Urothelium cell line (cell line): Measurements from ENCODE around the gene TRPM1.
A peak's percentile ranks its signal among the peaks of the same experiment; 100 is the strongest.
"Not testable (repeated sequence)": the region's sequence is repeated elsewhere in the genome, so short reads cannot be mapped to it uniquely, and the experiment has no call there.

ENCODE experiments used
- DNase-seq: peaks from one replicate; pipeline ENCODE4 v3.0.0; 2011; ENCODE audit warnings: low spot score, mixed read lengths
- FAIRE-seq: peaks from 2 replicates; lab custom pipeline; 2011; peaks lifted over from hg19 to GRCh38; lab: Jason Lieb, UNC

TRPM1 gene

DNA sequence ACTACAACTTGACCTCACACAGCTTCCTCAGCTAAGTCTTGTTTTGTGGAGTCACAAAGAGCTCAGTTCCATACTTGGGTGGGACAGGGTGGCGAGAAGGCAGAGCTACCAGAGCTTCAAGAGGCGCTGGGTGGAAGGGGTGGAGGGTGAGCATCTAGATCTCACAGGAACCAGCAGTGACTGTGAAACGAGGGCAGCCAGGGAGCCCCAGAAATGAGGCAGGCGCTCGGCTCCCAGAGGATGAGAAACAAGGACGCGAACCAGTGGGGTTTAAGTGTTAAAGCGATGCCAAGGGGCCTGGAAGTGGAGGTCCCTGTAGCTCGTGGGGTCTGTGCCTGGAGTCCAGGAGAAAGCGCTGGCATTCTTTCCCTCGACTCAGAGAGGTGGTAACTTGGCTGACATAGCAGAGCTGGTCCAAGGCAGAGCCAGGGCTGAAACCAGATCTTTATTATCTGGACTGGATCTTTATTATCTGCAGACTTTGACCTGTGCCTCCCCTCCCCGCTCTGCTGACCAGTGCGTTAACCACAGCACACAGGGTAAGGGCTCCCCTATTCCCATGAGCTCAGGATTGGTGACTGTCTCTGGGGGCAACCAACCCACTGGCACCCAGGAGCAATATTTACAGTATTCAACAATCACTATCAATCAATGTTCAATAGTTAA is 26.2 kb upstream of the TRPM1 start:
- FAIRE-seq (no peak), DNase-seq (no peak)

DNA sequence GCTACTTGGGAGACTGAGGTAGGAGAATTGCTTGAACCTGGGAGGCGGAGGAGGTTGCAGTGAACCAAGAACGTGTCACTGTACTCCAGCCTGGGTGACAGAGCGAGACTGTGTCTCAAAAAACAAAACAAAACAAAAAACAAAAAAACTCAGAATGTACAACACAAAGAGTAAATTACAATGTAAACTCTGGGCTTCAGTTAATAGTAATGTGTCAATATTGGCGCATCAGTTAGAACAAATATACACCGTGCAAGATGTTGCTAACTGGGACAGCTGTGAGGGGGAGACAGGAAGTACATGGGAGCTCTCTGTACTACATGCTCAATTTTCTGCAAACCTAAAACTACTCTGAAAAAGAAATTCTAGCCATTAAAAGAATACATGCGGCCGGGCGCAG is 23.5 kb upstream of the TRPM1 start:
- no peak for DNase-seq
- FAIRE-seq: no peak

DNA sequence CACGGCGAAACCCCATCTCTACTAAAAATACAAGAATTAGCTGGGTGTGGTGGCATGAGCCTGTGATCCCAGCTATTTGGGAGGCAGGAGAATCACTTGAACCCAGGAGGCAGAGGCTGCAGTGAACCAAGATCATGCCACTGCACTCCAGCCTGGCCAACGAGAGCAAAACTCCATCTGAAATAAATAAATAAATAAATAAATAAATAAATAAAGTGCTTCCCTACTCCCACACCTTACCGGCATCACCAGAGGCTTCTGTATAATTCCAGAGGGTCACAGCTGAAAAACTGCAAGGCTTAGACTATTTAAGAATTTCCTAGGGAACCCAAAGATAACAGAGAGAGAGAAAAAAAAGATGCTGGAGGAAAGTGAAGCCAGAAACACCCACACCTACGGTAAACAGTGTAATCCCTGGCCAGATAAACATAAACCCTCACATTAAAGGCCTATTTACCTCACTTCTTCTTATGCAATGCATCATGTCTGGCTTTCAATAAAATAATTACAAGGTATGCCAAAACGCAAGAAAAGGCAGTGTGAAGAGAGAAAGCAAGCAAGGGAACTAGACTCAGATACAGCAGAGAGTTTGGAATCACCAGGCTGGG is 15.0 kb upstream of the TRPM1 start:
- DNase-seq (no peak), FAIRE-seq (no peak)

DNA sequence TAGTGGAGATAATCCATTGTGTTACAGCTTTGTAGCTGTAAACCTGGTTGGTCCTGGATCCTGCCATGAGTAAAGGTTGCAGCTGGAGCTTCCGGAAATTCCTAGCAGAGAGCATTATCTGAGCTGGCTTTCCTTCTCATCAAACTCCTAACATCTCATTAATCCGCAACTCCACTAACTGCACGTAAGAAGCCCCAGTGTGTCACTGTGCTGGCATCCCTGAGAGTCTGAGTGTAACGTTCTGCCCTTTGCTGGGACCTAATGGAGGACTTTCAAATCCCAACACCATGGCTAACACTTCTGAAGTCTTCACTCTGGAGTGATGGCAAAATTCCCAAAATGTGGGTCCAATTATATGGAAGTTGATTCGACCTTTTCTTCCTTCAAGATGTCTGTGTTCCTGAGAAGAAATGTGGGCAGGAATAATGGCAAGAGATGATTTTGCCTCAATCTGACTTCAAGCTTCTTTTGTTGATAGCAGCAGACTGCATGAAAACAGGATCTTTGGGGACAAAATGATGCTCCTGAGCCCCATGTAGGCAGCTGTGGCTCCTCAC is 9.6 kb upstream of the TRPM1 start:
- FAIRE-seq: no peak
- DNase-seq: no peak

DNA sequence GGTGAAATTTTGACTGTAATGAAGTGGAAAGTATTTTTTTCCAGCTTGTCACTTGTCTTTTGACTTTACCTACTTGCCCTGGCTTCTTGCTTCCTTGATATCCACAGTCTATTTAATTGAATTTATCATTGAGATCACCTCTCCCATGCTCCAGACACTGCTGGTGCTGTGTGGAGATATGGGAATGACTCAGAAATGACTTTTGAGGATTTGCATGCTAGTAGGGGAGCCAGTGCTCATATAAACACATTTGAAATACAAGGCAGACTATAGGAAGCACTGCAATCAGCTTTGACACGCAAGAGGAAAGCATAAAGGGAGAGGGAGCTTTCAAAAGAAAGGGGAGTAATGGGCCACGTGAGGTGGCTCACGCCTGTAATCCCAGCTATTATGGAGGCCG is 7.3 kb upstream of the TRPM1 start:
- FAIRE-seq: no peak
- no peak for DNase-seq

DNA sequence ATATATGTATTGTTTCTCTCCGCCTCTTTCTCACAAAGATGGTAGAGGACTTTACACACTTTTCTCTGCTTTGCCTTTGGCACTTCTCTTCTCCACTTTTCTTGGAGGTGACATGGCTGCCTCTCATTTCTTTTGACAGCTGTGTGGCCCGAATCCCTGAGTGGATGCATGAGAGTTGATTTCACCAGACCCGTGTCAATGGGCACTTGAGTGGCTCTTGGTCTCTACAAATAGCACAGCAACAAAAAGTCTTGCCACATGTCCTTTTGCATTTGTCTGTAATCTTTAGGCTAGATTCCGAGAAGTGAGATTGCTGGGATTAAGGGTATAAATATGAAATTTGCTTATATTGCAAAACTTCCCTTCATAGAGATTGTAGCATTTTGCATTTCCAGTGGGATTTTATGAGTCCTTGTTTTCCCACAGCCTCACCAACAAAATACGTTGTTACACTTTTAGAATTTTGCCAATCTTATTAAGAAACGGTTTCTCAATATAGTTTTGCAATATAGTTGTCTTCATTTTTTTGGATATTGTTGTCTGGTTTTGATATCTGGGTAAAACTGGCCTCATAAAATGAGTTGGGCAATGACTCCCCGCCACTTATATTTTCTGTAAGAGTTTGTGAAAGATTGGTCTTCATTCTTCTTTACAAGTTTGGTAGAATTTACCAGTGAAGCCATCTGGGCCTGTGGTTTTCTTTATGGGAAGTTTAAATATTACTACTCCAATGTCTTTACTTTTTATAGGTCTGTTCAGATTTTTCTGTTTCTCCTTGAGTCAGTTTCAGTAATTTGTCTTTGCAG is 5.2 kb upstream of the TRPM1 start:
- DNase-seq: no peak
- no peak for FAIRE-seq

DNA sequence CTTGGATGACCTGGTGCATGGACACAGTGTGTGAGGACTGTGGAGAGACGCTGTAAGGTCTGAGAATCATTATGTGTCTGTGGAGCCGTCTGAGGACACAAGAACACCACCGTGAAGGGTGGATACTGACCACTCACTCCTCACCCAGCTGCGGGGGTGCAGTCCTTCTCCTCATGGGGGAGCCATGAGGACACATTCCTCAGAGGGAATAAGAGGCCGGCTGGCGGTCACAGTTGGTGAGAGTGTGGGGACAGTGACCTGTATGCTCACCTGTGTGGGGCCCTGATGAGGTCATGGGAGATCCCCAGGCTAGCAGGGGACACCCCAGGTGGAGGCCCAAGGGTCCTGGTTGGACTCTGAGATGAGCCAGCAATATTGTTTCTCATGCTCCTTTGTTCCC is 2.5 kb upstream of the TRPM1 start:
- no peak for FAIRE-seq

DNA sequence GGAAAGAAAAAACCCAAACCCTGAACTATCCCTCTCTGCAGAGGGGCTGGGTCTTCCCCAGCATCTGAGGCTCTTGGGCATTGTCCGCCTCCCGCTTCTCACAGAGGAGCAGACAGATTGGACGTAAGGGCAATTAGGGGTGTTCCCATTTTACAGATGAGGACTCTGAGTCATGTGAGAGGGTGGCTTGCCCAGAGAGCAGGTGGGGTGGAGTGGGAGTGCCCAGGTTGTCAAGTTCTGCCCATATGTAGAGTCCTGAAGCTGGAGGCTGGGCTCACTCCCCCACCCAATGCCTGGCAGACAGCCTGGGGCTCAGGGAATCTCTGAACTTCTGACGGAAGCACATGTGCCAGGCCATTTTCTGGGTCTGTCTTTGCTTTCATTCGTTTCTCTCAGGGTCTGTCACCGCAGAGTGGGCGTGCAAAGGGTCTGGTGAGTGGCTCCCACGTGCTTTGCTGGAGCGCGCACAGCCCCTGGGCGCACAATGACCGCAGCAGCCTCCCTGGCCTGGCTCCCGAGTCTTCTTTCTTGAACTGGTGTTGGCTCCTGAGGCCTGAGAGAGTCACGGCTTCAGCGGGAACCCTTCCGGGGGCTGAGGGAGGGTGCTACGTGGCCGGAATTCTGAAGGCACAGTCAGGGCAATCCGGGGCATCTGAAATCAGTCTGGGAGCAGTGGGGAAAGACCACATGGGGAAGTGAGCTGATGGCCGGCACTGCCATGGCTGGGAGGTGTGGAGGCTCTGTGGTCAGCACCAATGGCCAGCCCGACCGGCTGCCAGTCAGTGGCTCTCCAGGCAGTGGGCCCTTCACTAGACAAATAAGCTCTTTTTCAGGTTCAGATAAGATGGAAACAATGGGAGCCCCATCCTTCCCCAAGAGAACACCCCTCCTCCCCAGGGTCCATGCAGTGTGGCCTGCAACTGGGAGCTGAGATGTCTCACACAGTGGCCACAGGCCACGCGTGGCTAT is 1.1 kb upstream of the TRPM1 start:
- no peak for DNase-seq
- no peak for FAIRE-seq

More for the DNA sequence above, 2.5 kb upstream of the TRPM1 start:
- no peak for DNase-seq

DNA sequence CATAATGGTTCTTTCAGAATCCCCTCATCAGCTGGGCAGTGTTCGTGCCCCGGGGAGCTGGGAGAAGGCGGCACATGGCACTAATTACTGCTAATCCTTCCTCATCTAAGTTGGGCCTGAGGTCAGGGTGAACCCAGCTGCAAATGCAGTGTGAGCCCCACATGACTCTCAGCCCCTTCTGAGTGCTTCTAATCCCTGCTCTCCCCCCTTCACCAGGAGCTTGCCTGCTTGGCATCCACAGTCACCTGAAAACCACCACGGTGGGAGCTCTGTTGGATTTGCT is 455 bp upstream of the TRPM1 start:
- FAIRE-seq (no peak), DNase-seq (no peak)

DNA sequence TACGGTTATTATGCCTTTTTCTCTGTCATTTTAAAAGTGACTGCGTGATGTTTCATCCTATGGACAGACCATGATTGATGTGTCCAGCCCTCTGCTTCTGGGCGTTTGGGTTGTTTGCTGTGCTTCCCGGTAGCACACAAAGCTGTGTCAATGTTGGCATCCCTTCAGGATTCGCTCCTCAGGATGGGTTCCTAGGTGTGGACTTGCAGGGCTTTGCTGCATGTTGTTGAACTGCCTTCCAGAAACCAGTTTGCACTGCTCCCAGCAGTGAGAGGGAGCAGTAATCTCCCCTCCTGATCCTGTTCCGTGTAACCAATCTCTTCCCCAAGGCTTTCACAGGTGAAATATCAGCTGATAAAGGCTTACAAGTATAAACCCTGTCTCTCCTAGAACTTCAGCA is 787 bp downstream of the TRPM1 start:
- DNase-seq (no peak), FAIRE-seq (no peak)

DNA sequence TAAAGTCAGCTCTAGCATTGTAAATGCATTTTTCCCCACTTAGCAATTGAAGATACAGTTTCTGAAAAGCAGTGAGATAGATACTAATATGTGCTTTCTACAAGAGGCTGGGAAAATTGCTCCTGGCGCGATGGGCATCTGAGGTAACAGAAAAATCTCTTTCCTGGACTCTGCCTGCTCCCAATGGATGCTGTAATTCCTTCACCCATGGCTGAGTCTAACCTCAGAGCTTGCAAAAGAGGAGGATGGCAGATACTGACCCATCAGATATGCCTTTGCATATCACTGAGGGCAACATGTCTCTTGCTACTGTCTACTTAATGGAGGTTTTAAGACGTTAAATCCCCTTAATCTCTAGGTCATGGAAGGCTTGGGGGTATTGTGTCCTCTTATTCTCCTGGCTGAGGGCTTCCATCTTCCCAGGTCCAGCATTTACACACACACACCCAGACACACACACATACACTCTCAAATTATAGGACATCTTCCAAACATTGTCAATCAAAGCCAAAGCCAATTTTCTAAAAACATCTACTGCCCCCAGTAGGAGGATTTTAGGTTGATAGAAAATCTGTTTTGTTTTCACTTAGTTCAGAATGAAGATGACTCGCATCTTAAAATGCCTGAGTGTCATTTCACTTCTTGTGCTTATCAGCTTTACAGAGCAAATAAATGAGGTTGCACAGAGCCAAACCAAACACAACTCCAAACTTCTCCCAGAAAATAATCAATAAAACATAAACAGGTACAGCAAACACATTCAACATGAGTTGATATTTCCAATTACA is 2.4 kb downstream of the TRPM1 start:
- DNase-seq (no peak), FAIRE-seq (no peak)

DNA sequence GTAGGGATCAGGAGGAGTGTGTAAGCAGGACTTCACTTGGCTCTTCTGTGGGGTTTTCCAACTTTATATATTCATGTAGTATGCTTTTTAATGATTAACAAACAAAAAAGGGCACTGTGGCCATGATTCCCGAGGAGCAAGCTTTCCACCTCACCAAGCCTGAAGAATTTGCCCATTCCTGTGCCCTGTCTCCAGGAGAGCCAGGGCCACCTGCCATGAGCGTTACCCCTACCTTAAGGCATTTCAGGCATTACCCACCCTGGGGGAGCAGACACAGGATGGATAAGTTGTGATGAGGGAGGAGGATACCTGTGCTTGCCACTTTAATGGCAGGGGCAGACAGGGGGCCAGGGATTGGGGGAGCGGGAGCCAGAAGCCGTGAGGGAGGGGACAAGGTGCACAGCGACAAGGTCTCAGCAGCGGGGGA is 3.0 kb downstream of the TRPM1 start:
- FAIRE-seq: no peak
- no peak for DNase-seq

DNA sequence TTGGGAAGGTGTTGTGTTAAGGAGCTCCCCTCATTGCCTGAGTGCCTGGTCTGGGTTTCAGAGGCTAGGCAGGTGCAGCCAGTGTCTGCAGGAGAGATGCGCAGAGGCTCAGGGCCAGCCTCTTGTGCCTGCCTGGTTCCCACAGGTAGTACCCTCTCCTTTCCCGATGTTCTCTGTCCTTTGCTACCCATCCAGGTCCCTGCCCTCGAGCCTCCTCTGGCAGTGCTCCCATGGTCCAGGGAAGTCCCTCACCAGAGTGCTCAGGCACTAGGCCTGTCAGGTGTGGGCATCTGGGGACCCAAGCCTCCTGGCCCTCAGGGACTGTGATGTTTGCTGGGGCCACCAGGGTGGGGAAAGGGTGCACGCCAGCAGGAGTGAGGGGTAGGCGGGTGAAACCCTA is 5.0 kb downstream of the TRPM1 start:
- DNase-seq (no peak), FAIRE-seq (no peak)

DNA sequence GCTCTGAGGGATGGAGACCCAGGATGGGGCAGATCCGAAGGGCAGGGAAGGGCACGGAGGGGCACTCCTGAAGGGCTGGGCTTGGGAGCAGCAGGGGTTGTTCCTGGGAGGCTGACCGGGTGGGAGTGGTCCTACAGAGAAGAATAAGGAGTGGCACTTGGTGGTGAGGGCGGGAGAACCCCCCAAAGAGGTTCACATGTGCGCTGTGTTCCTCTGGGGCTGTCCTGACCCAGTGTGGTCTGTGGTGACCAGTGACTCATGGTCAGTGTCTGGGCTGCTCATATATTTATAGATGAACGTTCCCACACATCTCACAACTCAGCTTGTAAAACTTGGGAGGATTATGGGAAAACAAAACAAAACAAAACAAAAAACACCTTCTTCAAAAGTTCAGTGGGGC is 10.0 kb downstream of the TRPM1 start:
- FAIRE-seq: no peak
- DNase-seq: peak; percentile 39

DNA sequence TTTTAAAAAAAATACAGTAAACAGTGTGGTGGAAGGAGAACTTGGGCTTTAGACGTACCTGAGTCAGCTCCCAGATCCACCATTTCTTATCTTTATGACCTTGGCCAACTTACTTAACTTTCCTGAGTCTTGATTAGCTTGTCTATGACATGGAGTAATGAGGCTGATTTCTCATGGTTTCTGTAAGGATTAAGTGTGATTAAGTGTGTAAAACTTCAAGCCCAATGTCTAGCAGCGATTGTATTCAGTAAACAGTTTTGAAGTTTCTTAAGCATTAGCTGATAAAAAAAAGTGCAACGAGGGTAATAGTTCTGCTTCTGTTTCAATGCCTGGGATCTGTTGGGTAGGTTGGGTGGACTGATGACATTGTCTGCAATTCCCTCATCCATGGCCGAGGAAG is 10.8 kb downstream of the TRPM1 start:
- no peak for FAIRE-seq
- no peak for DNase-seq

DNA sequence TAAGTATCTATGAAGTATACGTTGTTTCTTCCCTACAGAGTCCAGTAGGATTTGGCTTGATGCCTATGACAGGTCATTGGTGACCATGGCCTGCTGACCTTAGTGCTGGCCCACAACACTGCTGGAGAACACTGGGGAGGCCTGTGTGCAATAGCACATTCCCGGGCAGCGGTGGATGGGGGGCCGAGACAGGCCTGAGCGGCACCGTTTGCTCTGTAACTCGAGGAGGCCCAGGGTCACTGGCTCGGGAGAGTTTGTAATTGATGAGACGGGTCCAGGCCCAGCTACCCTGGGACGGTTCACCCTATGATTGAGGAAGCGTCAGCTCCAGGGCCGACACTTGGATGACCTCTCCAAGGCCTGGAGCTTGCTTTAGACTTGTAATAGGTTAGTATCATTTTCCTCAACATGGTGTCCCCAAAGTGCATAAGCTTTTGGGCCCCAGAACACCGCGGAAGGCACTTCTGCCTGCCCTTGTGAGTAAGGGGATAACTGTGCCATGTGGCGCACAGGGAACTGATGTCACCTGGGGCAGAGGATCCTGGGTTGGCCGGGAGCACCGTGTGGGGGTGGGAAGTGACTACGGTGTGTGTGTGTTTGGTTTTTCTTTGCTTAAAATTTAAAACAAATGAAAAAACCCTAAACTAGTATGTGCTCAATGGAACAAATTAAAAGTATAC is 12.0 kb downstream of the TRPM1 start:
- FAIRE-seq (no peak), DNase-seq (no peak)

DNA sequence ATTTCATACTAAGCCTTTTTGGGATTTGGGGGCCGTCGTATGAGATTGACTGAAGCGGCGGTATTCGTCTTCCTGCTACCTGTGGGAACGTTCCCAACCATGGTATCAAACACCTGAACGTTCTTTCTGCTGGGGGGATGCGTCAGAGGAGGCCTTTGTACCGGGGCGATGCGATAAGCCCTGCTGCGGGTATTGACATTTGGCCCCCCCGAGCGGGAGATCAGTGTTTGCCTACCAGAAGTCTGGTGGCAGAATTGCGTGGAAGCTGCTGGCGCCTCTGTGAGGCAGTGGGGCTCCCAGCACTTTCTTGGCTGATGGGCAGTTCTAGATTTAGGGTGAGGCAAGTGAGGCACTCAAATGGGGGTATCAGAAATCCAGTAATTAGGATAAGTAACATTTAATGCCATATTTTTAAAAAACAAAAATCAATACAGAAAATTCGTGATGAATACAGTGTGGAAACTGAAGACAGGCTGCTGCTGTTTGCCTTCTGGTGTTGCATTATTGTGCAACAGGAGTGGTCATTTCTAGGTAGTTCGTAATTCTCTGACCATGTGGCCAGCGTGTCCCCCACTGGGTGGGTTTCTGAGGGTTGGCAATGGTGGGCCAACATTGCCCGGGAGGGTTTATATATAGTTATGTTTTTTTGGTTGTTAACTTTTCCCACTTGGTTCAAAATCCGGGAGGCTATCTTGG is 12.7 kb downstream of the TRPM1 start:
- FAIRE-seq: no peak
- no peak for DNase-seq

DNA sequence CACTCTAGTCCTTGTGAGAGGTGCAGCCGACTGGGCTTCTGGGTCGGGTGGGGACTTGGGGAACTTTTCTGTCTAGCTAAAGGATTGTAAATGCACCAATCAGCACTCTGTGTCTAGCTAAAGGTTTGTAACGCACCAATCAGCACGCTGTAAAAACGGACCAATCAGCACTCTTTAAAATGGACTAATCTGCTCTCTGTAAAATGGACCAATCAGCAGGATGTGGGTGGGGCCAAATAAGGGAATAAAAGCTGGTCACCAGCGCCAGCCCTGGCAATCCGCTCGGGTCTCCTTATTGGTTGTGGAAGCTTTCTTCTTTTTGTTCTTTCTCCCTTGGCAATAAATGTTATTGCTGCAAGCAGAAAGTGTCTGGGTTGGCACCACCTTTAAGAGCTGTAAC is 13.5 kb downstream of the TRPM1 start:
- FAIRE-seq, DNase-seq: not testable (repeated sequence)

DNA sequence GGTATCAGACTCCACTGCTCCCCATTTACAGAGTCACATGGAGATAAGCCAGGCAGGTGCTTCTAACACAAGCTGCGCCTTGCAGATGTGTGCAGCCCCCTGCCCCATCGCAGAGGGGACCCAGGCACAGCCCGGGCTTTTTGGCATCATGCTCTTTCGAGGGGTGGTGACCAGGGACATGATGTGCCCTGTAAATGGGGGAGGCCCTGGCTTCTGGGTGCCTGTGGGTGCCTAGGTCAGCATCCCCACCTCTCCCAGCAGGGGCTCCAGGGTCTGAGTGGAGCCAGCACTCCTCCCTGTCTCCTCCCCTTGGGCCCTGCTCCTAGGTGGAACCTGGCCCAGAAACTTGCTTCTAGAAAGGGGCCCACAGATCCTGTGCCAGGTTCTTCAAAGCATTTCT is 15.2 kb downstream of the TRPM1 start:
- no peak for FAIRE-seq
- DNase-seq: no peak
